HepG2 (cell line): Measurements from ENCODE around the gene FDPS. TPM values are rescaled to one million over a fixed set of nuclear protein-coding genes. Genes with fewer than 3 reads are reported as not detected.

Source experiments
- ARNT2 ChIP-seq: sonication (generic); formaldehyde crosslinking; IDR thresholded peaks from 2 replicates; pipeline ENCODE4 v1.8.0; 2022; ENCODE audit warnings: mild to moderate bottlenecking, low read depth, missing genetic modification reagents, moderate library complexity
- ERF ChIP-seq: IDR thresholded peaks from 2 replicates; pipeline ENCODE4 v1.6.1; 2018; ENCODE audit warnings: missing biosample characterization, missing genetic modification reagents
- FOXM1 ChIP-seq: sonication (generic); formaldehyde crosslinking; IDR thresholded peaks from 2 replicates; pipeline ENCODE4 v1.5.0; 2020; ENCODE audit warnings: missing genetic modification reagents
- HNRNPH1 ChIP-seq: fragments of 200-400 bp; formaldehyde crosslinking; optimal IDR thresholded peaks from 2 replicates; pipeline ENCODE3; 2017; ENCODE audit warnings: mild to moderate bottlenecking, low read depth, low read length
- HNRNPL ChIP-seq: fragments of 200-400 bp; formaldehyde crosslinking; IDR thresholded peaks from 2 replicates; pipeline ENCODE4 v1.6.1; 2017; ENCODE audit warnings: mild to moderate bottlenecking, low read depth, low read length
- KLF11 ChIP-seq: IDR thresholded peaks from 2 replicates; pipeline ENCODE4 v1.6.1; 2016; ENCODE audit warnings: missing compliant biosample characterization
- LCORL ChIP-seq, 2 experiments: fragments of 450-650 bp in 1 of 2; sonication (generic) in 1 of 2; formaldehyde crosslinking in 1 of 2; IDR thresholded peaks; 2 replicates each; pipeline versions ENCODE4 v1.5.0 to v1.6.1; 2017 to 2020; ENCODE audit warnings: antibody characterized with exemption in 1 of 2, missing genetic modification reagents in 1 of 2
- NFATC3 ChIP-seq: sonication (generic); formaldehyde crosslinking; IDR thresholded peaks from 2 replicates; pipeline ENCODE4 v1.5.1; 2020; ENCODE audit warnings: mild to moderate bottlenecking, missing genetic modification reagents
- NFE2L2 ChIP-seq: fragments of 150-350 bp; IDR thresholded peaks from 2 replicates; pipeline ENCODE4 v1.6.1; 2014; ENCODE audit warnings: low read length
- PCBP2 ChIP-seq: fragments of 200-400 bp; formaldehyde crosslinking; optimal IDR thresholded peaks from 2 replicates; pipeline ENCODE3; 2018; ENCODE audit warnings: low read length, low read depth; ENCODE audit not compliant: poor library complexity, severe bottlenecking
- PITX1 ChIP-seq: sonication (generic); formaldehyde crosslinking; IDR thresholded peaks from 2 replicates; pipeline ENCODE4 v1.5.1; 2020; ENCODE audit warnings: mild to moderate bottlenecking, missing genetic modification reagents
- POLR2A ChIP-seq, 2 experiments: IDR thresholded peaks; 2 replicates each; pipeline ENCODE4 v1.6.1; 2011; ENCODE audit warnings: low read depth in 2 of 2, low read length in 2 of 2, mild to moderate bottlenecking in 1 of 2, moderate library complexity in 1 of 2; ENCODE audit not compliant: insufficient read depth in 1 of 2
- RBM39 ChIP-seq: fragments of 200-400 bp; formaldehyde crosslinking; IDR thresholded peaks from one replicate; pipeline ENCODE4 v1.6.1; 2018; ENCODE audit warnings: antibody characterized with exemption, mild to moderate bottlenecking, low read depth, low read length; ENCODE audit not compliant: poor library complexity, severe bottlenecking
- SETDB1 ChIP-seq: sonication (generic); formaldehyde crosslinking; IDR thresholded peaks from 2 replicates; pipeline ENCODE4 v1.5.1; 2020; ENCODE audit warnings: missing genetic modification reagents, mild to moderate bottlenecking, borderline replicate concordance
- SMARCE1 ChIP-seq: fragments of 450-650 bp; IDR thresholded peaks from 2 replicates; pipeline ENCODE4 v1.6.1; 2017; ENCODE audit warnings: borderline replicate concordance
- SSRP1 ChIP-seq: IDR thresholded peaks from 2 replicates; pipeline ENCODE4 v1.6.1; 2016; ENCODE audit warnings: control low read depth
- THYN1 ChIP-seq: sonication (generic); formaldehyde crosslinking; IDR thresholded peaks from 2 replicates; pipeline ENCODE4 v1.8.1; 2023; ENCODE audit warnings: low read depth, mild to moderate bottlenecking, moderate library complexity, missing genetic modification reagents, borderline replicate concordance
- TRIM24 ChIP-seq: sonication (generic); formaldehyde crosslinking; IDR thresholded peaks from 2 replicates; pipeline ENCODE4 v1.8.0; 2022; ENCODE audit warnings: mild to moderate bottlenecking, missing genetic modification reagents
- ZC3H13 ChIP-seq: sonication (generic); formaldehyde crosslinking; IDR thresholded peaks from 2 replicates; pipeline ENCODE4 v1.8.1; 2023; ENCODE audit warnings: mild to moderate bottlenecking, missing genetic modification reagents, moderate library complexity
- ZNF33A ChIP-seq: sonication (generic); formaldehyde crosslinking; IDR thresholded peaks from 2 replicates; pipeline ENCODE4 v1.5.1; 2020; ENCODE audit warnings: missing genetic modification reagents, mild to moderate bottlenecking, moderate library complexity, borderline replicate concordance
- ZNF383 ChIP-seq: sonication (generic); formaldehyde crosslinking; IDR thresholded peaks from 2 replicates; pipeline ENCODE4 v1.4.0; 2020; ENCODE audit warnings: missing genetic modification reagents, mild to moderate bottlenecking, borderline replicate concordance
- ZNF468 ChIP-seq: sonication (generic); formaldehyde crosslinking; IDR thresholded peaks from 2 replicates; pipeline ENCODE4 v1.8.0; 2022; ENCODE audit warnings: mild to moderate bottlenecking, moderate library complexity, missing genetic modification reagents
- polyA plus RNA-seq, 8 experiments: library from polyadenylated mRNA; depleted of rRNA in 3 of 8; stranded (reverse) in 7 of 8; unstranded in 1 of 8; fragments of >200 nt; fragmentation: Illumina TruSeq in 4 of 8; extraction: Trizol in 4 of 8; gene quantifications; 2 replicates each; pipeline versions ENCODE4 v1.2.1 to v1.2.3, GENCODE V29; 2011 to 2016; ENCODE audit warnings: low read depth in 4 of 8, missing spikeins in 1 of 8, mixed read lengths in 1 of 8; ENCODE audit not compliant: insufficient read depth in 1 of 8
- total RNA-seq, 5 experiments: library from RNA; depleted of rRNA; stranded (reverse); fragments of >200 nt; fragmentation: Illumina TruSeq; extraction: Trizol; gene quantifications; 2 replicates each; pipeline ENCODE4 v1.2.3, GENCODE V29; 2016; ENCODE audit warnings: low read depth in 1 of 5
- TF ChIP-seq, protein P1 (sequence below): sonication (generic); formaldehyde crosslinking; IDR thresholded peaks from 2 replicates; pipeline ENCODE4 v1.4.0; 2020; ENCODE audit warnings: missing genetic modification reagents, borderline replicate concordance
- TF ChIP-seq, protein P2 (sequence below): sonication (generic); formaldehyde crosslinking; IDR thresholded peaks from 2 replicates; pipeline ENCODE4 v1.5.1; 2020; ENCODE audit warnings: missing genetic modification reagents, mild to moderate bottlenecking, borderline replicate concordance
- TF ChIP-seq, protein P3 (sequence below): sonication (generic); formaldehyde crosslinking; IDR thresholded peaks from 2 replicates; pipeline ENCODE4 v1.9.0; 2022; ENCODE audit warnings: missing genetic modification reagents, mild to moderate bottlenecking, borderline replicate concordance

The FDPS gene
- total and polyA plus RNA-seq, 2 of the 13 experiments (the other 11 are each of a cell fraction or from before 2014, with no cell fraction given): 264 to 519 TPM

DNA sequence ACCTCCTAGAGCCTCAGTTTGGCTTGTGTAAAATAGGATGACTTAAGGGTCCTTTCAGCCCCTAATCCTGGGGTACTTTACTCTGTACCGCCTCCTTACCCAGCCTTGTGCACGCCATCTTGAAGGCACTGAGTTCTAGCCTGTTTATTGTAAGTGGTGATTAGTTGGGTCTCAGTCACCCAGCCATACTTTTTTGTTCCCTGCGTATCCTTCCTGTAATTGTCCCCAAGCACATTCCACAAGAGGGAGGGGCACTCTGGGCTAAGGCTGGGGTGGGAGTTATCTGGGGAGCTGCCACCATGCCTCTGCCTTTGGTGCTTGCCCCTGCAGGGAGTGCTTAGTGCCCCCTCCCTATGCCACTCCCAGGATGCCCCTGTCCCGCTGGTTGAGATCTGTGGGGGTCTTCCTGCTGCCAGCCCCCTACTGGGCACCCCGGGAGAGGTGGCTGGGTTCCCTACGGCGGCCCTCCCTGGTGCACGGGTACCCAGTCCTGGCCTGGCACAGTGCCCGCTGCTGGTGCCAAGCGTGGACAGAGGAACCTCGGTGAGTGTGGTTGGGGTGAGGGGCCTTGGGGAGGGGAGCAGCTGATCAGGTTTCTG lies 856 bp downstream of the FDPS start (continued):
- TF ChIP-seq, protein P1, sequence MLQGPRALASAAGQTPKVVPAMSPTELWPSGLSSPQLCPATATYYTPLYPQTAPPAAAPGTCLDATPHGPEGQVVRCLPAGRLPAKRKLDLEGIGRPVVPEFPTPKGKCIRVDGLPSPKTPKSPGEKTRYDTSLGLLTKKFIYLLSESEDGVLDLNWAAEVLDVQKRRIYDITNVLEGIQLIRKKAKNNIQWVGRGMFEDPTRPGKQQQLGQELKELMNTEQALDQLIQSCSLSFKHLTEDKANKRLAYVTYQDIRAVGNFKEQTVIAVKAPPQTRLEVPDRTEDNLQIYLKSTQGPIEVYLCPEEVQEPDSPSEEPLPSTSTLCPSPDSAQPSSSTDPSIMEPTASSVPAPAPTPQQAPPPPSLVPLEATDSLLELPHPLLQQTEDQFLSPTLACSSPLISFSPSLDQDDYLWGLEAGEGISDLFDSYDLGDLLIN (CRISPR knock-in tag): no peak
- TF ChIP-seq ZNF468 (0 out of 2 replicates have a peak, but pooled peaks have one; percentile 49), SETDB1 (no peak), KLF11 (no peak), NFATC3 (CRISPR knock-in tag) (no peak), HNRNPH1 (no peak), PITX1 (CRISPR knock-in tag) (no peak), HNRNPL (peak; percentile 97), ARNT2 (no peak), POLR2A (IDR thresholded peaks at IDR 0.05; ENCODE audit: insufficient read depth in 1 of 2, low read depth in 2 of 2, low read length in 2 of 2) (peak in 1 of 2 experiments; percentile 62; a peak in 2 of 4 replicates), TRIM24 (CRISPR knock-in tag) (no peak), ZC3H13 (CRISPR knock-in tag) (0 out of 2 replicates have a peak, but pooled peaks have one; percentile 18), PCBP2 (no peak), FOXM1 (CRISPR knock-in tag) (no peak), SMARCE1 (no peak), RBM39 (no peak), NFE2L2 (no peak), THYN1 (CRISPR knock-in tag) (no peak), ERF (CRISPR knock-in tag) (no peak), ZNF33A (CRISPR knock-in tag) (no peak), LCORL (IDR thresholded peaks at IDR 0.05) (no peak), LCORL (CRISPR knock-in tag; IDR thresholded peaks at IDR 0.05) (0 out of 2 replicates have a peak, but pooled peaks have one; percentile 8), SSRP1 (CRISPR knock-in tag) (no peak), ZNF383 (no peak)
- TF ChIP-seq, protein P2, sequence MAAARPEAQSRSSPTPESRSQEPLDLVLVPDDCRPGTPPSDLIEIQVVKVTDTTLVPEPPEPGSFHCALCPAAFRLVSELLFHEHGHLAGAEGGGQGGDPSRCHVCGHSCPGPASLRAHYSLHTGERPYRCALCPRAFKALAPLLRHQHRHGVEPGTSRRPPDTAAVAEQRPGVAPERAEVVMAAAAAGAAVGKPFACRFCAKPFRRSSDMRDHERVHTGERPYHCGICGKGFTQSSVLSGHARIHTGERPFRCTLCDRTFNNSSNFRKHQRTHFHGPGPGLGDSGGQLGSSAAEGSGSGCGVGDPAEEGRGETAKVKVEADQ (CRISPR knock-in tag): no peak
- TF ChIP-seq, protein P3, sequence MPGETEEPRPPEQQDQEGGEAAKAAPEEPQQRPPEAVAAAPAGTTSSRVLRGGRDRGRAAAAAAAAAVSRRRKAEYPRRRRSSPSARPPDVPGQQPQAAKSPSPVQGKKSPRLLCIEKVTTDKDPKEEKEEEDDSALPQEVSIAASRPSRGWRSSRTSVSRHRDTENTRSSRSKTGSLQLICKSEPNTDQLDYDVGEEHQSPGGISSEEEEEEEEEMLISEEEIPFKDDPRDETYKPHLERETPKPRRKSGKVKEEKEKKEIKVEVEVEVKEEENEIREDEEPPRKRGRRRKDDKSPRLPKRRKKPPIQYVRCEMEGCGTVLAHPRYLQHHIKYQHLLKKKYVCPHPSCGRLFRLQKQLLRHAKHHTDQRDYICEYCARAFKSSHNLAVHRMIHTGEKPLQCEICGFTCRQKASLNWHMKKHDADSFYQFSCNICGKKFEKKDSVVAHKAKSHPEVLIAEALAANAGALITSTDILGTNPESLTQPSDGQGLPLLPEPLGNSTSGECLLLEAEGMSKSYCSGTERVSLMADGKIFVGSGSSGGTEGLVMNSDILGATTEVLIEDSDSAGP: 0 out of 2 replicates have a peak, but pooled peaks have one; percentile 9
- TF ChIP-seq, all 625 proteins: peak for 17
